HG03097 (cell line): Measurements from ENCODE around the gene CYP3A7.
"Not testable (repeated sequence)": the region's sequence is repeated elsewhere in the genome, so short reads cannot be mapped to it uniquely, and the experiment has no call there.

ENCODE experiments used
- ATAC-seq: cut with Tn5 transposase; IDR thresholded peaks from one replicate; pipeline ENCODE4 v1.9.1; 2021; ENCODE audit not compliant: unreplicated experiment, low FRiP score

Gene CYP3A7

GRCh38 chr7:99734987-99735386, at the start of gene CYP3A7:
Gene CYP3A7 (minus strand): TSS chr7:99735196. CDS start chr7:99735093, 103 bp downstream.
- ATAC-seq: no peak

GRCh38 chr7:99784007-99784406, 49.0 kb upstream of the CYP3A7 start, which contains the start of gene CYP3A4:
Gene CYP3A4 (minus strand): TSS chr7:99784184. CDS start chr7:99784081, 103 bp downstream.
- no peak for ATAC-seq

- no peak for ATAC-seq
These were observed 47.3 kb upstream of the CYP3A7 start for GRCh38 chr7:99782012-99782953.

- no peak for ATAC-seq
These were observed 45.6 kb upstream of the CYP3A7 start for GRCh38 chr7:99780588-99780987.

GRCh38 chr7:99779949-99780348, 45.0 kb upstream of the CYP3A7 start:
- no peak for ATAC-seq

- ATAC-seq: no peak
These were observed 43.9 kb upstream of the CYP3A7 start for GRCh38 chr7:99778880-99779279.

- not testable (repeated sequence) for ATAC-seq
These were observed 38.4 kb upstream of the CYP3A7 start for GRCh38 chr7:99773395-99773794.

GRCh38 chr7:99772565-99772964, 37.6 kb upstream of the CYP3A7 start:
- no peak for ATAC-seq

- ATAC-seq: not testable (repeated sequence)
These were observed 34.5 kb upstream of the CYP3A7 start for GRCh38 chr7:99769494-99769893.

GRCh38 chr7:99768471-99768870, 33.5 kb upstream of the CYP3A7 start:
- peak; percentile 40 for ATAC-seq

GRCh38 chr7:99767662-99768061, 32.7 kb upstream of the CYP3A7 start:
- ATAC-seq: peak; percentile 78

GRCh38 chr7:99766484-99767099, 31.6 kb upstream of the CYP3A7 start:
- no peak for ATAC-seq

GRCh38 chr7:99764478-99764877, 29.5 kb upstream of the CYP3A7 start:
- ATAC-seq: no peak

GRCh38 chr7:99762680-99763327, 27.8 kb upstream of the CYP3A7 start:
- no peak for ATAC-seq

- ATAC-seq: no peak
These were observed 20.1 kb upstream of the CYP3A7 start for GRCh38 chr7:99755085-99755484.

- ATAC-seq: no peak
These were observed 17.4 kb upstream of the CYP3A7 start for GRCh38 chr7:99752356-99752755.

- ATAC-seq: not testable (repeated sequence)
These were observed 16.5 kb upstream of the CYP3A7 start for GRCh38 chr7:99751322-99752052.

GRCh38 chr7:99748846-99749579, 14.0 kb upstream of the CYP3A7 start:
- no peak for ATAC-seq

- ATAC-seq: not testable (repeated sequence)
These were observed 11.9 kb upstream of the CYP3A7 start for GRCh38 chr7:99746915-99747314.

- ATAC-seq: not testable (repeated sequence)
These were observed 10.4 kb upstream of the CYP3A7 start for GRCh38 chr7:99745395-99745794.
